DMS153 treated with DMSO at 0.1 percent for 48 hours (cell line): ENCODE measurements around the gene KRT7.

Experiments
- DNase-seq: peaks from one replicate; lab custom pipeline; 2025; ENCODE audit not compliant: unreplicated experiment; lab: John Stamatoyannopoulos, UW

KRT7 gene

DNA sequence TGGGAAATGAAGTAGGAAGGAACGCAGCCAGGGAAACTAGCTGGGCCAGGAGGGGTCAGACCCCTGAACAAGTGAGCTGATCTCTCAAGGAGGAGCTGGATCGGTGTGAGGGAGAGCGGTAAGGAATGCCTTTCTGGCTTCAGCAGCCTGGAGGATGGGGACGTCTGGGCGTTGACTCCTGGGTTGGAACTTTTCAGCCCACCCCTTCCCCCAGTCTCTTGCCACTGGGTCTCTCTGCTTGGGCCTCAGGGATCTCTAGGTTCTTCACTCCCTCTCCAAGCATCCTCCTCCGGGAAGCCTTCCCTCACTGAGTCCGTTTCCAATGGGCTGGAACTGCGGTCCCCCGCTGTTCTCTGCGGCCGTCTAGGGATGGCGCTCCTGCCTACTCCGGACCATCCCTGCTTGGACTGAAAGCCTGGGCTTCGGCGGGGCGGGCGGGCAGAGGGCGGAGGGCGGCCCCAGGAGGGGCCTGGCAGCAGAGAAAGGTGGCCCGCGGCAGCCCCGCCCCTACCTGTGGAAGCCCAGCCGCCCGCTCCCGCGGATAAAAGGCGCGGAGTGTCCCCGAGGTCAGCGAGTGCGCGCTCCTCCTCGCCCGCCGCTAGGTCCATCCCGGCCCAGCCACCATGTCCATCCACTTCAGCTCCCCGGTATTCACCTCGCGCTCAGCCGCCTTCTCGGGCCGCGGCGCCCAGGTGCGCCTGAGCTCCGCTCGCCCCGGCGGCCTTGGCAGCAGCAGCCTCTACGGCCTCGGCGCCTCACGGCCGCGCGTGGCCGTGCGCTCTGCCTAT is at the start of gene KRT7:
Gene KRT7, plus strand, starts transcription at position 570 of the 788 bp plus-strand sequence. Its CDS starts 54 bp downstream, at position 624.
- DNase-seq = no peak

DNA sequence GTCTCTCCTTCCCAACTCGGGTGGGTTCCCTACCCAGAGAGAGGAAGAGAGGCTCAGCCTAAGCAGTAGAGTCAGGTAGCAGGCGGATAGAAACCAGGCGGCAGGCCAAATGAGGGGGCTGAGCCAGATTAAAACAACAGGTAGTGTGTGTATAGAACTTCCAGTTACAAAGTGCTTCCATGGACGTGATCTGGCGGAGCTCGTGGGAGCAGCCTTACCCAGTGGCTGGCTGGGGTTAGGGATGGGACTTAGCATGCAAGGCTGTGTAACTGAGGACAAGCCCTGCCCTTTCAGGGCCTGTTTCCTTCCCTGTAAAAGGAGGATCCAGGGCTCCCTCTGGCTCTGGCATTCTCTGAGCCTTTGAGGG is 49.5 kb upstream of the KRT7 start:
- no peak for DNase-seq

DNA sequence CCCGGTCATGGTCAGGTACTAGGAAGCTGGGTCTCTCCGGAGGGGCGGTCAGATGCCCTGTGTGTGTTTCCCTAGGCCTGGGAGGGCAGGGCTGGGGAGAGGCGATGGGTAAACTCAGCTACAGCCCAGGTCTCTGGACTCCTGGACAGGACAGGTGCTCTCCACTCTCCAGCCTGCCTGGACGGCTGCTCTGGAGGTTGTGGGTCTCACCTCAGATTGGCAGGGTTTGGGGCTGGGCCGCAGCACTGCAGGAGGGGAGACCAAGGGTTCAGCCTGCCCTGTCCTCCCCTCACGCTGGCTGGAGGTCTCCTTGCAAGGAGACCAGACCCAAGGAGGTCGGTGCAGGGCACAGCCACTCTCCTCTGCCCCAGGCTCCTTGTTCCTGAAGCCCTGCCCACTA is 49.1 kb upstream of the KRT7 start:
- no peak for DNase-seq

DNA sequence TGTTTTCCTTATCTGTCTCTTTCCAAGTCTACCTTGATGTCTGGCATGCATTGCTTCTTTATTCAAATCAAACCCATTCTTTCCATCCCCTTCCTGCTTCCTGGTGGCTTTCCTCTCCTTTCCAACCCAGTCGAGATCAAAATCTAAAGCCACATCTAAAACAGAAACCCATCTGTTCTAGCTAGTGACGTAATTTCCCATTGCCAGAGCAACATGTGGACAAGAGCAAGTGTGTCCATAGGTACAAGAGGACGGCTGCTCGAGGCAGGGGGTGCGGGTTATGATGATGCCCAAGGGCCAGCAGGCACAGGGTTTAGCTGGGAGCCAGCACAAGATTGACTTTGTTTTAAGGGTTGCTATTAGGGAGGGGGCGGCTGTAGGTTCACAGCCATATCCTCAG is 48.2 kb upstream of the KRT7 start:
- DNase-seq = no peak

DNA sequence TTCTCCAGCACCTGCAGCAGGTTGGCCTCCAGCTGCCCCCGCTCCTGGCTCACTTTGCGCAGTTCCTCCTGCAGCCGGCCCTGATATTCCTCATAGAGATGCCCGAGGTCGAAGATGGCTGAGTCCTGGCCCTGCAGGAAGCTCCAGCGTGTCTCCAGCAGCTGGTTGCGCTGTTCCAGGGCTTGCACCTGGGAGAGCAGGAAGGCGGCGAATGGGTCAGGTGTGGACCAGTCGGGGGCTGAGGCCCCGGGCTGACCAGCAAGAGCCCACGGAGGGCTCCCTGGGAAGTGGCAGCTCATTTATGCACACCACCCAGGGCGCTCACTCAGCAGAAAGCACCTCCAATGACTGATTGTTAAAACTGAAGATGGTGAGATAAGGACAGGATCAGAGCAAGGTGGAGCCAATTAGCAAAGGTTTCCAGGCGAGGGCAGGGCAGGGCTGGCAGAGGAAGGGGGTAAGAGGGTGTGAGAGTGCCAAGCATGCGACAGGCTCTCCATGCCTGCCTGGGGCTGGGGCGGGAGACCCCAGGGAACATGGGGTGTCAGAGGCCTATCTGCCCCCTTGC is 47.6 kb upstream of the KRT7 start:
- DNase-seq = no peak

DNA sequence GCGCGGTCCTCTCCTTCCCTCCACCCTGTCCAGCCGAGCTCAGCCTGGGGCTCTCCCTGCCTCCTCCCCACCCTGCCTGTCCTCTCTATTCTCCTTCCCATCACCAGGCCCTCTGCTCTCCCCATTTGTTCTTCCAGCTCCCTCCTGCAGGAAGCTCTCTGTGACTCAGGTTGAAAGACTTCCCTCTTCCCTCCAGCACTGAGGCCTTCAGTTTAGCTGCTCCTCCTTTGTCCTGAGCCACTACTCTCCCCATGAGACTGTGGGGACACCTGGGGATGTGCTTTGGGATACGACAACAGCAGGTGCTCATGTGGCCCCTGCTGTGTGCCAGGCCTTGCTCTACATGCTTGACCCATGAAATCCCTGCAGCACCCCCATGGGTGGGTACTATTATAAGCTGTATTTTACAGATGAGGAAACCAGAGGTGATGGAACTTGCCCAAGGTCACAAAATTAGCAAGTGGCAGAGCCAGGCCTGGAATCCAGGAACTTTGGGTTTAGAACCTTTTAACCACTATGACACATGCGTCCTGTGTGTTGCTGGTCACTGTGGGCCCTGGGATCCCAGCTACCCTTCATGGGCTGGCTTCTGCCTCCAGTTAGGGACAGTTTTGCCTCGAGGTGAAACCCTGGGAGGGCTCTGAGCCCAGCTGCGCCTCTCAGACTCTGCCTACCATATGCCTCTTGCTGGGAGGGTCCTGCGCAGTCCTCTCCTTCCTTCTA is 46.8 kb upstream of the KRT7 start:
- no peak for DNase-seq

DNA sequence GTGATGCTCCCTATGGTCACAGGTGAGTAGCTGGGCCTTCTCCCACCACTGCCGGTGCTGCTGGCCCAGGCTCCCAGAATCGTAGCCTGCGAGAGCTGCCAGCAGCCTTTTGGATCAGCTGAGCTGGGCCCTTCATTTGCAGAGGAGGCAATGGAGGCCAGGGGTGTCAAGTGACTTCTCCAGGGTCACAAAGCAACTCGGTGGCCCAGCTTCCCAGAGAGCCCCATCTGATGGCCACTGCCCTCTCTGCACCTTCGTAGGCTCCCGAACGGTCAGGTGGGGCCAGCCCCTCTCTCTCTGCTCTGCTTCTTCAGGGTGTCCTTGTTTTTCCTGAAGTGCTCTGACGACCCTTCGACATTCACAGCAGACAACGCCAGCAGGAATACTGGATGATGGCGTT is 45.8 kb upstream of the KRT7 start:
- no peak for DNase-seq

DNA sequence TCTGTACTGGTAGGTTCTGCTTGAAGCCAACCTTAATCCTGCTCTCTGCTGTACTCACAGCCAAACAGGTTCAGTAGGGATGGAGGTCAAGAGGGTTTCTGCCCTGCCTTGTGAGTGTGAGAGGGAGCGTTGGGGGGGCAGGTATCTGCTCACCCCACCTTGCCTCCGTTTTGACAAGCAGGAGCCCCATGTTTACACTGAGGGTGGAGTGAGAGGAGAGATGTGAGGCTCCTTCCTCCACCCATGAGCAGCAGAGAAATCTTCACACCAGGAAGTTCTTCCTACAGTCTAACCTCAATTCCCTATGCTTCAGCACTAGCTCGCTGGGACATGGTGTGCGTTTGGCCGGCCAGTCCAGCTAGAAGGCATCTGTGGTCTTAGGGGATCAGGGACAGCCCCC is 45.4 kb upstream of the KRT7 start:
- DNase-seq = no peak

DNA sequence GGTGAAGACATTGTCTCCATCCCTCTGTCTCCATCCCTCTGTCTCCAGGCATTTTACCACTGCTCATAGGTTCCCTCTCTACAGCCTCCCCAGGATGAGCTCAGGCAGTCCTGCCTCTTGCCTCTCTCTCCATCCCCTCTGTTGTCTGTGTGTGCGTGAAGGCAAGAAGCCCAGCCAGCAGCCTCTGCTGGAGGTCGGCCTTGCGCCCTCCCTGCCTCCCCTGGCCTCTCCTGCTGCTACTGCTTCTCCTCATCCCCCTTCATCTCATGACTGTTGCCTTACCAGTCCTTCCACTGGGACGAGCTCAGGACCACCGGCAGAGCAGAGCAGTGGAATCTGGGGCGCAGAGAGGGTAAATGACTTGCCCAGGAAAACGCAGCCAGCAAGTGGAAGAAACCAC is 44.4 kb upstream of the KRT7 start:
- no peak for DNase-seq

DNA sequence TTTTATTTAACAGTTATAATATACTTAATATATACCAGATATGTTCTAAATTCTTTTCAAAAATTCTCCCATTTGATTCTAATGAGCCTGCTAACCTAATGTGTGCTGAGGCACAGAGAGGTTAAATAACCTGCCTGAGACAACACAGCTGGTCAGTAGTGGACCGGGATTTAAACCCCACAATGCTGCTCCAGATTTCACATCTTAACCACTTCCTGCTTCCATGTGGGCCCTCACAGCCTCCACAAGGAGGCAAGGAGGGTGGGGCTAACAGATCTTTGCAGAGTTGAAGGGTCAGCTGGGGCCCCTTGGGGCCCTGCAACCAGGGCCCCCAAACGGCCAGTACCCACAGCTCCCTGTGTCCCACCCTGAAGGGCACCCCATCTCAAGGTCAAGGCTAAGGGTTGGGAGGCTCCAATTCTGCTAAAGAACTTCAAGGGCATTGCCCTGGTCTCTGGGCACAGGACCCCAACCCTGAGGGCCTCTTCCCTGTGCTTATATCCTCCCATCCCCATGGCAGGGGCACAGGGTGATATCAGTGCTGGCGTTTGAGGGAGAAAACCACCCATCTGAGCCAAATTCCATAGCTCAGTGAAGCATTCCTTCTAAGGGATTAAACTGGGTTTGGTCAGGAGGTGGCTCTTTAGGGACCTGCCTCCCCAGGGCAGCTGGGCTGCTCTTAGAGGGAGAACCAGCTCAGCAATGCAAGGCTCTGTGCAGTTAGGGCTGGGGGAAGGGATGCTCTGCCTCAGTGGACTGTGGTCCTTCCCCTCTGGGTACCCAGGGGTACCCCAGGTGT is 43.5 kb upstream of the KRT7 start:
- DNase-seq = no peak

DNA sequence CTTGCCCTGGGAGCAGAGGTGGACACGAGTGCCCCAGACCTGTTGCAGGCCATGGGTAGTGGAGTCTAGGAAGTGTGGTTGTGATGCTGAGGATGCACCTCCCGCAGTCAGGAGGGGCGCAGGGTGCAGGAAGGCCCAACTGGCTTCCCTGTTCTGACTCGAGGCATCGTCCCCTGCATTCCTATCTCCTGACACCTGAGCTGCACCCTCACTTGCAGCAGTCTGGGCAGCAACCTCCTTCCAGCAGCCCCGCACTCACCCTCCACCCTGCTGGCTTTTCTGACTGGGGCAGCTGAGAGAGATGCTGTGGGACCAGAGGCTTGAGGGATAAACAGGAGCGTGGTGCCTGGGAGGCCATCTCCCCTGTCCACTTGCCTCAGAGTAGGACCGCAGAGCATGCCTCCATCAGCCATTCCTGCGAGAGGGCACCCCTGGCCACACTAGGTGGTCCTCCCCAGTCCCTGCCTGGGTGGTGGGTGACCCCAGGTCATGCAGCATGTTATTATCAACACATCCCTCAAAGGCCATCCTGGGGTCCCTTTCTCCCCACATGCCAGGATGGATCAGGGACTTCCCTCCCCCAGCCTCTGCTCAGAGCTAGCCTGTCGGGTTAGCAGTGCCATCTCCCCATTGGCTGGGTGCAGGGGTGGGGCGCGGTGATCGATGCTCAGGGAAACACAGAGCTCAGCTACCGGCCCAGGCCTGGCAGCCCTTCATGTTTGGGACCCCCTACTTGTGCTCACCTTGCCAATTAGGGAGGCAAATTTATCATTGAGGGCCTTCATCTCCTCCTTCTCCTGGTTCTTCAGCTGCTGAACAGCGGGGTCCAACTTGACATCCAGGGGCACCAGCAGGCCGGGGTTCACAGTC is 41.9 kb upstream of the KRT7 start:
- no peak for DNase-seq

DNA sequence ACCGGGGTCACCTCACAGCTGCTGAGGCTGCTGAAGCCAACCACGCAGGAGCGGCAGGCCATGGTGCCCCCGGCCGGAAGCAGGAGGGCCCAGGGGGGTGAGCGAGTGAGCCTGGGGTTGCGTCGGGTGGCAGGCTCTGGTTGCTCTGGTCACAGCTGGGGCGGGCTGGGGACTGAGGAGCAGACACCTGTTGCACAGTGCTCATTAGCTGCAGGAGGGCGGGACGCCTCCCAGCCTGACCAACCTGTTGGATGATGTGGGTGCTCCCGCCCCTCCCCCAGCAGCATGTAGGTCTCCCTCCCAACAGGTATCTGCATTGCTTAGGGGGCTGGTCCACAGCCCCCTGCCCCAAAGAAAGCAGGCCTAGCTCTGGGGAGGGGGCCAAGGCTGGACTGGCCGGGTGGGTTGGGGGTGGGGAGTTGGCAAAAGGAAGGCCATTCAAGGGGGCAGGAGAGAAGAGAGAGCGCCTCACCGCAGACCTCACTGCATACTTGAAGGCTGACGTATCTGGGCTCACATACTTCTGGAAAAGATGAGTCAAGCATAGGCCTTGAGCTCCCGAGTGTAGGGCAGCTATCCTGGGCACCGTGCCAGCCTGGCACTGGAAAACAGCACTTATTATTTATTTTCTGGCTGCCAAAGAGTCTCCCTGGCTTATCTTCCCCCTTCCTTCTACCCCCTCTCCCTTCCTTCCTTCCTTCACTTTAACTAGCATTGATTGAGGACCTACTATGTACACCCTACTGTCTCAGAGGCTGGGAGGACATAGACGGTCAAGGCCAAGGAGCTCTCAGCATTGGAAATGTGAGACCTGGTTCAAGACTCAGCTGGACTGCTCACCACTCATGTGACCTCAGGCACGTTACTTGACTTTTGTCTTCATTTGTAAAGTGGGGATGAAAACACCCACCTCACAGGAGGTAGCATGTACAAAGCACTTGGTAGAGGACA is 40.9 kb upstream of the KRT7 start, which contains the start of gene KRT80:
Gene KRT80, minus strand, starts transcription at position 174 of the 951 bp plus-strand sequence. Its CDS starts 112 bp downstream, at position 62.
- peak; percentile 90 for DNase-seq

DNA sequence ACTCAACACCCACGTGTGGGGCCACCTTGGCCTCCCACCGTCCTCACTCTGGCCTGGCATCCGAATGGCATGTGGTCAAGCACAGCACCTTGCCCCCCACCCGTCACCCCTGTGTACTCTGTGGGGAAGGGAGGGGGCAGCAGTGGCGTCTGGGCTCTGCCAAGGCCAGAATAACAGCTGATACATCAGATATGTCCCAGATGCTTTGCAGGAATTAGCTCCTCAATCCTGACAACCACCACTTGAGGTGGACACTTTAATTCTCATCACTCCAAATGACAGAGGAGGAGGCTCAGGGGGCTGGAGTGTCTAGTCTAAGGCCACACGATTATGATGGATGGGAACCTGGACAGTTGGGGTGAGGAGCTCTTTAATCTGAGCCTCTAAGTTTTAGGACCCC is 39.5 kb upstream of the KRT7 start:
- DNase-seq = no peak

DNA sequence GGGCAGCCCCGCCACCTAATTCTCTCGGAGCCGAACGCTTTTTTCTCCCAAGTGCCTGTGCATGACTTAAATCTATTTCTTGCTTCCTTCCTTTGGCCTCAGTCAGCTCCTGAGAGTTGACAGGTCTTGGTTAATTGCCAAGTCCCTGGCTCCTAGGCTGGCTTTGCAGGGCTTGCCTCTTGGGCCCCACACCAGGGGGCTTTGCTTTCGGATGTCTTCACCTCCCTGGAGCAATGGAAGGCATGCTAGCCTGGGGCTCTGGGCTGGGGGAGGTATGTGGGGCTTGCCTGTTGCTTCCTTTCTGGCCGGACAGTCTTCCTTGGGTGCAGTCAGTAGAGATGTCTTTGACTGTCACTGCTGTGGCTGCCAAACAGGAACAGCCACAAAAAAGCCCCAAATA is 39.1 kb upstream of the KRT7 start:
- DNase-seq = no peak

DNA sequence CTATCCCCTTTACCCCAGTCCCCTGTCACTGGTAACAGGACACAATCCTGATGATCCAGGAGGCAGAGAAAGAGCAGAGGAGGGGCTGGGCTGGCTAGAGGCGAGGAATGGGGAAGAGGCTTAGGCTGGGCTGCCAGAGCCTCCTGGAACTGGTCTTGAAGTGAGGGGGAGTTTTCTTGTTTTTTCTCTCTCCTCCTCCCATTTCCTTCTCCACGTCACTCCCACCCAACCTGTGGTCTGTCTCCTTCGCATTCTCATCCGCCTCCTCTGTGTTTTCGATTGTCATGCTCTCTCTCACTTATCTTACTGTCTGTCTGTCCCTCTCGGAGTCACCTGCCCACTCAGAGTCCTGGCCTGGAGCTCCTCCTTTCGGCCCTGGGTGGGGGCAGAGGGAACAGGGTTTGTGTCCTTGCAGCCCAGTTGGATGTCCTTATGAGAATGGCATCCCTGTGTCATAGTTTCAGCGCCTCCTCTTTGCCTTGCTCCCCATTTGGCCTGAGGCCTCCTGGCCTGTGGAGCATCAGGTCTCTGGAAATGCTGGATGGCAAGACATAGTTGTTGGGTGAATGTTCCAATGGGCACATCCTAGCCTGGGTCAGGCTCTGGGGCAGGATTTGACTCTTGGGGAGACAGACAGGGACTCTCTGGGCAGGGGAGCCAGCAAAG is 37.8 kb upstream of the KRT7 start:
- DNase-seq = no peak

DNA sequence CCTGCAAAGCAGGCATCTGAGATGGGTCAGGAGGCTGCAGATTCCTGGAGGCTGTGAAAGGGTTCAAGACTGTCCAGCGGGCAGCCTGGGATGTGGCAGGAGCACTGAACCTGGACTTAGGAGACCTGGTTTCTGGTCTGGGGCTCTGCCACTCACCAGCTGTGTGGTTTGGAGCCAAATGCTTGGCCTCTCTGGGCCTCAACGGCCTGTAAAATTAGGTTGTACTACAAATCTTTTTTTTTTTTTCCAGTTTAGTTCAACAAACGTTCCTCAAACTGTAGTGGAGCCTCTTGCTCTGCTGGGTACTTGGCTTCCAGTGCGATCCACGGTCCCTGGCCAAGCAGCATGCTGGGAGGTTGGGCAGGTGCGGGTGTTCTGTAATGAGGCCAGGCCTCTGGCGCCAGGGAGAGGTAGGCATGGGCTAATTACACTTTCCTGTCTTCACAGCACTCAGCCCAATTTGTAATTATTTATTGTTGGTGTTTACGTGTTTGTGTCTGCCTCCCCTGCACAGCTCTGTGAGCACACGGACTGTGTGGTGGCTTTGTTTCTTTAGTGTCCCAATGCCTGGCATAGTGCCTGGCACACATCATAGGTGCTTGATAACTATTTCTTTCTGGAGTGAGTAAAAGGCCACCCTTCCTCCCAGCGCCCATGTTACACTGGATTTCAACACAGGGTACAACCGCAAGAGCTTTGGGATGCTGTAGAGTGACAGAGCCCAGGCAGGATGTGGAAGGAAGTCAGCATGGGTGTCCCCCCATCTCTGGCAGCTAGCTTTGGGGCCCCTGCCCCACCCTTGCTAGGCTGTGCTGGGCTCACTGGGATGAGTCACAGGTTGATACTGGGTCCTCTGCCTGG is 35.4 kb upstream of the KRT7 start:
- no peak for DNase-seq

DNA sequence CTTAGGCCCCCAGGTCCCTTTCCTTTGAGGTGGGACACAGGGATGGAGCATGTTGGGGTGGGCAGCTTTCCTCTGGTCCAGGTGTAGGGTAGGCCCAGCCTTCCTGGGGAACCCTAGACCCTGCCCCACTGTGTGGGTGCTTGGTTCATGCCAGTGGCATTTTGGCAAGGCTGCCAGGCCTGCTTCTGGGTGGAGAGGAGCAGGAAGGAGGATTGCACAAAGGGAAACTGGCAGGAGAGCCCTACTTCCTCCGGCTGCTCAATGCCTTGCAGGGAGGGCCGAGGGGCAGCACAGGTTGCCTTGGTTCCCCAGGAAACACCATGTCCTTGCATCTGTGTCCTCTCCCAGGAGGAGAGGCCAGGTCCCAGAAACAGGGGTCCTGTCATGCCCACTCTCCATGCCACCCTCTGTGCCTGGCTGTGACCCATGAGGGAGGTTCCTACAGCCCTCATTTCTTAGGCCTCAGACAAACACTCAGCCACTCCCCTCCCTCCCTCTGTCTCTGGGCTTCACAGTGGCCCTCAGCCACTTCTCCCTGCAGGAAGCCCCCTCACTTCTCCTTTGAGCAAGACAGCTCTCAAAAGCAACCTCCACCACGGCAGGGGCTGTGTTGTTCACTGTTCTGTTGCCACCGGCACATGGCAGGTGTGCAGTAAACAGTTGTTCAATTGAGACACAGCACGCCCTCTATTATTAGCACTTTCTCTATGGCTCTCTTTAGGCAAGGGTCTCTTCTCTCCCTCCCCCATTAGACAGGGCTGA is 34.4 kb upstream of the KRT7 start:
- no peak for DNase-seq
